ENCODE data around the gene SYCP1.

SYCP1 gene

GRCh38 chr1:114892194-114892918, 37.7 kb downstream of the SYCP1 start:
- Histone ChIP-seq H3K4me1 (ENCODE audit: control insufficient read depth, insufficient read depth, low read length) (no peaks in the 10 kb centered on the region), H3K27ac (ENCODE audit: extremely low read depth, low read depth, low read length) (no peak overlapping the region), H3K4me3 (ENCODE audit: low read depth, low read length) (no peak overlapping the region), H3K9me3 (ENCODE audit: control insufficient read depth, insufficient read depth, low read depth, low read length) (no peaks in the 10 kb centered on the region), H3K36me3 (ENCODE audit: control insufficient read depth in 2 of 2, insufficient read depth in 1 of 2, low read length in 2 of 2) (no peaks in the 10 kb centered on the region)
- no peak for TF ChIP-seq ZNF510 (tag by site-specific recombination; IDR thresholded peaks at IDR 0.05; ENCODE audit: insufficient replicate concordance)
- TF ChIP-seq HOXA7 (CRISPR knock-in tag; IDR thresholded peaks at IDR 0.05; ENCODE audit: borderline replicate concordance) = no peak
- no peak for TF ChIP-seq ZNF423 (tag by site-specific recombination; IDR thresholded peaks at IDR 0.05)
- TF ChIP-seq WT1 (tag by site-specific recombination; IDR thresholded peaks at IDR 0.05) = no peak
- TF ChIP-seq ZNF76 (tag by site-specific recombination; IDR thresholded peaks at IDR 0.05; ENCODE audit: borderline replicate concordance, low read depth) = no peak
- no peak for TF ChIP-seq ZNF391 (tag by site-specific recombination; IDR thresholded peaks at IDR 0.05; ENCODE audit: borderline replicate concordance, low read depth)
- no peak for TF ChIP-seq KLF16 (tag by site-specific recombination; IDR thresholded peaks at IDR 0.05)
- no peak for TF ChIP-seq ZNF112 (tag by site-specific recombination; IDR thresholded peaks at IDR 0.05)
- no peak for TF ChIP-seq ZNF48 (tag by site-specific recombination; IDR thresholded peaks at IDR 0.05)
- no peak for TF ChIP-seq ZNF184 (tag by site-specific recombination; IDR thresholded peaks at IDR 0.05)
- TF ChIP-seq ZNF830 (tag by site-specific recombination; IDR thresholded peaks at IDR 0.05; ENCODE audit: low read depth) = no peak
- no peak for TF ChIP-seq ZNF175 (tag by site-specific recombination; IDR thresholded peaks at IDR 0.05)
- TF ChIP-seq ZNF350 (tag by site-specific recombination; IDR thresholded peaks at IDR 0.05) = no peak
- TF ChIP-seq ZNF266 (tag by site-specific recombination; IDR thresholded peaks at IDR 0.05; ENCODE audit: low read depth) = no peak
- no peak for TF ChIP-seq ZNF114 (tag by site-specific recombination; IDR thresholded peaks at IDR 0.05)
- no peak for TF ChIP-seq ZSCAN23 (tag by site-specific recombination; IDR thresholded peaks at IDR 0.05)
- TF ChIP-seq ZNF248 (tag by site-specific recombination; IDR thresholded peaks at IDR 0.05) = no peak
- ChIA-PET CTCF (interaction anchor here (0.7 kb wide), 1 partner anchor 221 kb away, joined by 3 read pairs; no protein-coding TSS in a partner anchor), POLR2A (no interaction called here)

GRCh38 chr1:114896795-114897194, 42.1 kb downstream of the SYCP1 start:
- Histone ChIP-seq H3K4me1 (ENCODE audit: control insufficient read depth, insufficient read depth, low read length) (no peaks in the 10 kb centered on the region), H3K27ac (ENCODE audit: extremely low read depth, low read depth, low read length) (no peak overlapping the region), H3K36me3 (ENCODE audit: control insufficient read depth in 2 of 2, insufficient read depth in 1 of 2, low read length in 2 of 2) (no peaks in the 10 kb centered on the region), H3K9me3 (ENCODE audit: control insufficient read depth, insufficient read depth, low read depth, low read length) (no peaks in the 10 kb centered on the region), H3K4me3 (ENCODE audit: low read depth, low read length) (no peak overlapping the region)
- ChIA-PET CTCF (interaction anchor here (0.6 kb wide), 1 partner anchor 211 kb away, joined by 3 read pairs; no protein-coding TSS in a partner anchor), POLR2A (no interaction called here)
- no peak for TF ChIP-seq ZNF600 (tag by site-specific recombination; IDR thresholded peaks at IDR 0.05)
- TF ChIP-seq ZNF785 (tag by site-specific recombination; IDR thresholded peaks at IDR 0.05) = no peak
- TF ChIP-seq ZNF211 (tag by site-specific recombination; IDR thresholded peaks at IDR 0.05; ENCODE audit: low read depth) = no peak
- TF ChIP-seq ZNF426 (tag by site-specific recombination; IDR thresholded peaks at IDR 0.05) = no peak
- TF ChIP-seq ZNF768 (tag by site-specific recombination; IDR thresholded peaks at IDR 0.05) = no peak
- TF ChIP-seq GLI2 (tag by site-specific recombination; IDR thresholded peaks at IDR 0.05; ENCODE audit: borderline replicate concordance, low read depth) = no peak
- no peak for TF ChIP-seq ZNF350 (tag by site-specific recombination; IDR thresholded peaks at IDR 0.05)
- no peak for TF ChIP-seq ZNF391 (tag by site-specific recombination; IDR thresholded peaks at IDR 0.05; ENCODE audit: borderline replicate concordance, low read depth)
- no peak for TF ChIP-seq ZNF596 (tag by site-specific recombination; IDR thresholded peaks at IDR 0.05)
- no peak for TF ChIP-seq PATZ1 (tag by site-specific recombination; IDR thresholded peaks at IDR 0.05)
- no peak for TF ChIP-seq ZNF48 (tag by site-specific recombination; IDR thresholded peaks at IDR 0.05)
- no peak for TF ChIP-seq ZNF416 (tag by site-specific recombination; IDR thresholded peaks at IDR 0.05)
- TF ChIP-seq TCF7L2 (IDR thresholded peaks at IDR 0.05; ENCODE audit: borderline replicate concordance, low read depth, low read length) = no peak
- TF ChIP-seq ZNF830 (tag by site-specific recombination; IDR thresholded peaks at IDR 0.05; ENCODE audit: low read depth) = no peak
- no peak for TF ChIP-seq OVOL3 (tag by site-specific recombination; IDR thresholded peaks at IDR 0.05)
- TF ChIP-seq ZNF639 (tag by site-specific recombination; IDR thresholded peaks at IDR 0.05) = no peak
- no peak for TF ChIP-seq SETDB1 (IDR thresholded peaks at IDR 0.05; ENCODE audit: insufficient read length, low read length)
